Activated CD4-positive, CD25-positive, alpha-beta regulatory T cell treated with anti-CD3 and anti-CD28 coated beads, Interleukin-2, amount 50 U/mL, for 72 hours (primary cell): ENCODE measurements around the gene MCM7.

Experiments
- DNase-seq: peaks from one replicate; pipeline ENCODE4 v3.0.0; 2021

Gene MCM7

GRCh38 chr7:100065452-100066186 lies 35.6 kb downstream of the MCM7 start:
- no peak for DNase-seq

- no peak for DNase-seq
Measured at GRCh38 chr7:100064162-100064561, 37.0 kb downstream of the MCM7 start.

GRCh38 chr7:100063376-100063775 lies 37.8 kb downstream of the MCM7 start:
- DNase-seq, result no peak

DNA sequence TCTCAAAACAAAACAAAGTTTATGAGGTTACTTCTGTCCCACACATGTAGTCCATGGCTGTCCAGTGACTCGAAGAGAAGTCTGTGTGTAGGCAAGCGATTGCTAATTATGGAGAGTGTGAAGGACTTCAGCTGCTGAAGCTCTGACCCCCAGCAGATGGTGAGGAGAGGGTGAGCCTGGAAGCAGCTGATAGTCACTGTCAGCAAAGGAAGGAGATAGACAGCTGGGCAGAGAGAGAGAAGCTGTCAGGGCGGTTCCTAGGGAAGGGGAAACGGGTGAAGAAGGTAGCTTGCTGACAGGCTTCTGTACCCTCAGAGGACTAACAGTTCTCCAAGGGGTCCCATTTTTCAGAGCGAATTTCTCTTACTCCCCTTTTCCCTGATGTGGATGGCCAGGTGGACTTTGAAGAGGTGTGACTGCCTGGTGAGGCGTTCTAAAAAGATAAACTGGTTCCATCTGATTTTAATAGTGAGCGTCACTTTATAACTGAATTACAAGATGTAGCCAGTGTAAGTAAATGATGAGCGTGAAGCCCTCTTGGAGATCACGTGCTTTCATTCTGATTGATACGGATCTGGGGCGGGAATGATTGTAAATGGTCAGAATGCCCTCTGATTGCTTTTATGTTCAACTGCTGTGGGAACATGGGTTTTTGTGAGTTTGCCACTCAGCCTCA lies 39.5 kb downstream of the MCM7 start:
- DNase-seq, result no peak

- no peak for DNase-seq
Measured at GRCh38 chr7:100059251-100059739, 41.9 kb downstream of the MCM7 start.

DNA sequence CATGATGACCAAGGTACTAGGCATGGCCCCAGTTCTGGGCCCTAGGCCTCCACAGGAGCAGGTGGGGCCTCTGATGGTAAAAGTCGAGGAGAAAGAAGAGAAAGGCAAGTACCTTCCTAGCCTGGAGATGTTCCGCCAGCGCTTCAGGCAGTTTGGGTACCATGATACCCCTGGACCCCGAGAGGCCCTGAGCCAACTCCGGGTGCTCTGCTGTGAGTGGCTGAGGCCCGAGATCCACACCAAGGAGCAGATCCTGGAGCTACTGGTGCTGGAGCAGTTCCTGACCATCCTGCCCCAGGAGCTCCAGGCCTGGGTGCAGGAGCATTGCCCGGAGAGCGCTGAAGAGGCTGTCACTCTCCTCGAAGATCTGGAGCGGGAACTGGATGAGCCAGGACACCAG lies 44.2 kb downstream of the MCM7 start:
- DNase-seq, result no peak

GRCh38 chr7:100053215-100053614 lies 48.0 kb downstream of the MCM7 start:
- DNase-seq, result no peak

GRCh38 chr7:100051611-100052010 lies 49.6 kb downstream of the MCM7 start:
- DNase-seq, result no peak

DNA sequence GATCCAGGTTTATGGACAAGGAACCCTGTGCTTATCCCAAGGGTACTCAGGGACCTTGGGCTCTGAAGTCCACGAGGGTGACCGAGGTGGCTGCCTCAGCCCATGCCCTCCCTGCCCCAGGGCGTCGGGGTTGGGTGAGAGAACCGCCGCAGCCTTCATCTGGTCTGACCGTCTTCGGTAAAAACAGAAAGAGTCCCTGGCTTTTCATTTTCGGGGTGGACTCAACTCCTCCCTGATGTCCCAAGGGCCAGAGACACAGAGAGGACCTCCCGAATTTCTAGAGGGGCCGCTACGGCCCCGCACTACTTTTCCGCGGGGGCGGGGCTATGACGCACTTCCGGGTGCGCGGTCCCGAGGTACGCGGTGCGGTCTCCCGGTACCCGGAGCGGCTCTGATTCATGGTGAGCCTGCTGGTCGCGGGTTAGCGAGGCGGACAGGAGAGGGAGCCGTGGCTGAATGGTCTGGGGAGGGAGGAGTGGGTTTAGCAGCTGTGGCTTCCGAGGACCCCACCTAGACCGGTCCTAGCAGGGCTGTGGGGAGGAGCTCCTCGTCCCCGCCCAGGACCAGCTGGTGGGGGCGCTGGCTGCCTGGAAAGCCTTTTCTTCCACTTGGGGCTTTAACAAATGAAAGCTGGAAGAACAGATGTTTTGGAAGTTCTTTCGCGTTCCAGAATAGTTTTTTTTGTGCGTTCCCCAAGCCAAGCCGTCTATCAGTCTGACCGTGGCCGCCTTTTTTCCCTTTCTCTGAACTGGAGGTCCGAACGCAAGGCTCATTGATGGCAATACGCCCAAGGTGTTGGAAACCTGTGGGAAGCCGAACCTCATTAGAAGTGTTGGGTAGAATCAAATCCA lies 51.5 kb downstream of the MCM7 start, which contains the start of gene ZSCAN21:
TSS of gene ZSCAN21 (plus strand) at position 334 of the 851 bp plus-strand sequence. CDS start 7,233 bp downstream, outside the sequence.
- DNase-seq, result peak; percentile 85

- no peak for DNase-seq
Measured at GRCh38 chr7:100048680-100049079, 52.5 kb downstream of the MCM7 start.

DNA sequence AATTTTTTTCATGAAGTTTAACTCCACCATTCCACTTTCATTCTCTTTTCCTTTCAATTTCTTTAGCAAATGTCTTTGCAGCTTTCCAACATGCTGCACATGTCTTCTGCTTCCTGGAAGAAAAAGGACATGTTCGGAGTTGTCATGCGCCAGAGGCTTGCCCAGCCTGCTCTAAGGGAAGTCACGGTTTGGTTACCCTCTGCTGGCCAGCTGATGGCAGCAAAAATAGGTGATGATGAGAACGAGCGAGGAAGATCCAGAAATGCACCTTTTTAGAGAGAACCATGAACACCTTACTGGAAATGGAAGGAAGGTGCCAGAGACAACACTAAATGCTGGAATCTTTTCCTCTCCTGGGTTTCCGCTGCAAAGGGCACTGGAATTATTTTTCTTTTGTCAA lies 56.5 kb downstream of the MCM7 start:
- DNase-seq, result no peak
